Stimulated activated CD4-positive, alpha-beta T cell treated with anti-CD3 and anti-CD28 coated beads, TNF-alpha, amount 100 ng/mL, for 48 hours (primary cell): ENCODE results near the gene IL4R.
"Not testable (repeated sequence)": the region's sequence is repeated elsewhere in the genome, so short reads cannot be mapped to it uniquely, and the experiment has no call there.

ENCODE experiments used
- DNase-seq, 3 donors: peaks; one replicate each; pipeline ENCODE4 v3.0.0-alpha.2; 2020; ENCODE audit warnings: low read depth in 3 of 3

The IL4R gene

GRCh38 chr16:27329376-27330079, 15.8 kb downstream of the IL4R start:
- not testable (repeated sequence) for DNase-seq

GRCh38 chr16:27330542-27330941, 16.8 kb downstream of the IL4R start:
- DNase-seq, result no peak

- DNase-seq, result no peak
Observed at GRCh38 chr16:27332105-27332504, 18.3 kb downstream of the IL4R start.

- no peak for DNase-seq
Observed at GRCh38 chr16:27333104-27333503, 19.3 kb downstream of the IL4R start.

- DNase-seq, result no peak
Observed at GRCh38 chr16:27333549-27333948, 19.8 kb downstream of the IL4R start.

- no peak for DNase-seq
Observed at GRCh38 chr16:27334192-27334764, 20.5 kb downstream of the IL4R start.

- no peak for DNase-seq
Observed at GRCh38 chr16:27334838-27335237, 21.1 kb downstream of the IL4R start.

GRCh38 chr16:27335349-27336053, 21.7 kb downstream of the IL4R start:
- DNase-seq, result no peak

- DNase-seq, result no peak
Observed at GRCh38 chr16:27337024-27337423, 23.2 kb downstream of the IL4R start.

GRCh38 chr16:27339180-27339579, 25.4 kb downstream of the IL4R start:
- DNase-seq, result no peak

GRCh38 chr16:27340654-27341053, 26.9 kb downstream of the IL4R start:
- DNase-seq, result no peak

- DNase-seq, result no peak
Observed at GRCh38 chr16:27341549-27341948, 27.8 kb downstream of the IL4R start.

- no peak for DNase-seq
Observed at GRCh38 chr16:27341971-27342370, 28.2 kb downstream of the IL4R start.

GRCh38 chr16:27344721-27345120, 30.9 kb downstream of the IL4R start:
- no peak for DNase-seq

- no peak for DNase-seq
Observed at GRCh38 chr16:27345201-27345600, 31.4 kb downstream of the IL4R start.

GRCh38 chr16:27346819-27347218, 33.0 kb downstream of the IL4R start:
- DNase-seq, result no peak

GRCh38 chr16:27347930-27348685, 34.3 kb downstream of the IL4R start:
- DNase-seq, result no peak

- DNase-seq, result no peak
Observed at GRCh38 chr16:27349276-27349675, 35.5 kb downstream of the IL4R start.

- DNase-seq, result no peak
Observed at GRCh38 chr16:27350006-27350405, 36.2 kb downstream of the IL4R start.

GRCh38 chr16:27351989-27352388, 38.2 kb downstream of the IL4R start:
- no peak for DNase-seq

- no peak for DNase-seq
Observed at GRCh38 chr16:27353853-27354252, 40.1 kb downstream of the IL4R start.

GRCh38 chr16:27355610-27356009, 41.8 kb downstream of the IL4R start:
- no peak for DNase-seq
